ENCODE measurements around the gene HSDL1.

HSDL1 gene

DNA sequence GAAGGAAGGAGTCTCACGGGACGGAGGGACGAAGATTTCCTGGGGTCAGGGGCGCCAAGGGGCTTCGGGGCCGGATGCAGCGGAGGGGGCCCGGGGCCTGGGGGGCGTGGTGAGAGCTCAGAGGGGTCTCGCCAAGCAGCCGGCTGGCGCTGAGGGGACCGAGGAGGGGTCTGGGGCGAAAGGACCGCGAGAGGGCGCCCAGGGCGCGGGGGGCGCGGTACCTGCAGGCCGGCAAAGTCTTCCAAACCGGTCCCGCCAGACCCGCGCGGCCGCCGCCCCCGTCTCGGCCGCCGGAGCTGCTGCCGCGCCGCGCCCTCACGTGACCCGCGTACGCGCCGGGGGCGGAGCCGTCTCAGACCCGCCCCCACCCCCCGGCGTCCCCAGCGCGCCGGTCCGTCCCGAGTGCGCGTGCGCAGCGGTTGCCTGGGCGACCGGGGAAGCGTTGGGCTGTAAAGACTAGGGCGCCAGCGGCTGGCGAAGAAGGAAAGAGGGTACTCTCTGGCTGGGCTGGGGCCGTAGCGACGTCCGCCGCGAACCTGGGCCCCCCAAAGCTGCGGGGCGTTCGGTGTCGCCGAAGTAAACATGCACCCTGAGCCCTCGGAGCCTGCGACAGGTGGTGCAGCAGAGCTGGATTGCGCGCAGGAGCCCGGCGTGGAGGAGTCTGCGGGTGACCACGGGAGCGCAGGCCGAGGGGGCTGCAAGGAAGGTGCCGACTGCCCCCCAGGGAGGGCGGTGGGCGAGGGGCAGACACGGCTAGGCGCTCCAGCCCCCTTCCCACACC is at the start of gene HSDL1, which contains the start of gene DNAAF1:
TSS of gene HSDL1 (minus strand) at position 319 of the 781 bp plus-strand sequence. CDS start 13,856 bp downstream, outside the sequence.
TSS of gene DNAAF1 (plus strand) at position 450 of the 781 bp plus-strand sequence. CDS start at position 583, 133 bp downstream.
- DNase-seq (ENCODE audit: low read depth, low spot score) = peak; percentile 22
- H3K27ac ChIP-seq = peak within 1 kb of the TSS; percentile 15

DNA sequence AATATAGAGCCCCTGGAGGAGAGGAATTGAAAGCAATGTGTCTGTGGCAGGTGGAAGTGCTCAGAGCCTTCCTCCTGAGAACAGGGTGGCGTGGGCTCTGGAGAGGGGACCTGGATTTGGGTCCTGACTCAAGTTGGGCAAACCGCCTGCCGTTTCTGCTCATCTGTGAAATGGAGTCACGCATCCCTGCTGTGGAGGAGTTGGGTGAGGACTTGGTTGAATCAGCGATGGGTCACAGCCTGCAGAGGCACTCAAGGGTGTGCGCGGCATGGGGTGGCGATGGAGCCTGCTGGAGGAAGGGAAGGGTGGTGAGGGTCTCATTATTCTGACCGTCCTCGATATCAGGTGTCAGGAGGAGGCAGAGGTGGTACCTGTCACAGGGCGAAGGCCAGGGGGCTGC is 49.0 kb upstream of the HSDL1 start:
- H3K27ac ChIP-seq = no peak overlapping the region

DNA sequence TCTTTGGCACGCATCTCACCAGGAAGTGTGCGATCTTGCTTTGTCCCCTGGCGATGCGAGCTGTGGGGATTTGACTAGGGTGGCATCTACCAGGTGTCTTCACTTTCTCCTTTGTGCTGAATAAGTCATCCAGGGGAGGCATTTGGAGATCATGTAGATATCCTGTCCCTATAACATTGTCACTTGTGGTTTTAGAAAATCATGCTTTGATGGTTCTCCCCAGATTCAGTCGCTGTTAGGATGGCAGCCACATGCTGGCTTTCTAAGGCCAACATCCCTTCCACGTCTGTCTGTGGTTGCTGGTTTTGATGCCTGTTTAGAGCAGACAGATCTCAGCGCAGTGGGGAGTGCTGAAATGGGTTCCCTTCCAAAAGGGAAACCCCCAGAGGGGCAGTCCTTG is 48.5 kb upstream of the HSDL1 start:
- no peak for DNase-seq (ENCODE audit: low read depth, low spot score)
- H3K27ac ChIP-seq = no peak overlapping the region

More for the DNA sequence above, 49.0 kb upstream of the HSDL1 start:
- no peak for DNase-seq (ENCODE audit: low read depth, low spot score)

DNA sequence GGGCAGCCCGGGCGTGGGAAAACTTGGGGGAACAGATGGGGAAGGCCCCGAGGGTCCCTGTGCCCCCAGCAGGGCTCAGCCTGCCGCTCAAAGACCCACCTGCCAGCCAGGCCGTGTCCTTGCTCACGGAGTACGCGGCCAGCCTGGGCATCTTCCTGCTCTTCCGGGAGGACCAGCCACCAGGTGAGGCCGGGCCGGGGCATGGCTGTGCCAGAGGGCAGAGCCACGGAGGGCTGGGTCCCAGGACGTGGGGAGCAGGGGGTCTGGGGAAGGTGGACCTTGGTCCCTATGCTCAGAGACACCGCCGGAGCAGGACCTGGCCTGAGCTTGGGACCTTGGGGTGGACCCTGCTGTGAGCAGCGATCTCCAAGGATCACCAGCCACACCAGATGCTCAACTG is 46.5 kb upstream of the HSDL1 start:
- H3K27ac ChIP-seq = no peak overlapping the region
- no peak for DNase-seq (ENCODE audit: low read depth, low spot score)

DNA sequence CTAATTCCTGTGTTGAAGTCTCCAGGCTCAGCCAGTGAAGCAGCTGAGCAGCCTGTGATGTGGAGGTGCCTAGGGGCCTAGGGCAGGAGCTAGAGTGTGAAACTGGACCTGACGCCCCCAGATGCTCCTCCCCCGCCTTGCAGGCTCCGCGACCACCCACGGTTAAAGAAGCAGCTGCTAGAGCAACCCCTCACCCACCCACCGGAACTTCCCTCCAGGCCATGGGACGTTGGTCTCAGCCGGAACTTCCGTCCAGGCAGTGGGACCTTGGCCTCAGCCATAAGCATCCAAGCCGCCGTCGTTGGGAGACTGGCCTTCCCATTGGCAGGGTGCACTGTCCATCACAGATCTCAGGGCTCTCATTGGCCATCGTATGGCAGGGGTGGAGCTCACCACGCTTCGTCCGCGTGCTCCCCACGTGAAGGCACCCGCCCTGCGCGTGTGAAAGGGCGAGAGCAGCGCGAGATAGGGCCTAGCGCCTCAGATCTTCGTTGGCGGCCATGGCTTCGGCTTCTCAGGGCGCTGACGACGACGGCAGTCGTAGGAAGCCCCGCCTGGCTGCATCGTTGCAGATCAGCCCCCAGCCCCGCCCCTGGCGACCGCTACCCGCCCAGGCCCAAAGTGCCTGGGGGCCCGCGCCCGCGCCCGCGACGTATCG is 45.9 kb upstream of the HSDL1 start, which contains the start of gene ADAD2:
TSS of gene ADAD2 (plus strand) at position 427 of the 658 bp plus-strand sequence. CDS start at position 501, 74 bp downstream.
- H3K27ac ChIP-seq = no peak within 1 kb of the TSS
- DNase-seq (ENCODE audit: low read depth, low spot score) = no peak

DNA sequence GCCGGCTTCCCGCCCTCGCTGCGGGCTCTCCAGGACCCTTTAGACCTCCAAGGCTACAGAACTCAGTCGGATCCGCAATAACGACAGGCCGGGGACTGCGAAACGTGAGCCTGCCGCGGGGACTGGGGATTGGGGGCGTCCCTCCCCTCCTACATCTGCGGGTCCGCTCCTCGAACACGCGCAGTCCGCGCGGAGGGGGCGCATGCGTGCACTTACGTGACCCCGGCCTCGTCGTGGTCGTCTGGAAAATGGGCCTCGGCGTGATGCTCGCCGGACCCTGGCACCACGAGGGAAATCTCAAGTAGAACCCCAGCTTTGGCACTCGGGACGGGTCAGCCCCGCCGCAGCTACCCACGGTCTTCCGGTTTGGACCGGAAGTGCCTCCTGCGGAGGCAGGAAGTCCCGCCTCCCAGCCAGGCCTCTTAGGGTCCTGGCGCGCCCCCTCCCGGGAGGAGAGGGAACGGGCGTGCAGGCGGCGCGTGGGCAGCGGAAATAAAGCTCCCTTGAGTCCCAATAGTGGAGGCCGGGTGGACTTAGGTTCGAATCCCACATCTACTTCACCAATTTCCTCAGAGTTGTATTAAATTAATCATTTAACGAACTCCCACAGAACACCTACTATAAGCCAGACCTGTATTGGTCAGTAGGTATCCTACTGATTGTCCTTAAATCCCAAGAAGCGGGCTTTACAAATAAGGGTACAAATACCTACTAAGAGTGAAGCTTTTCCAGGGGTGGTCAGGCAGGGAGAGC is 41.9 kb upstream of the HSDL1 start, which contains the start of gene TAF1C:
TSS of gene TAF1C (minus strand) at position 373 of the 753 bp plus-strand sequence. CDS start 2,069 bp downstream, outside the sequence.
- H3K27ac ChIP-seq = peak within 1 kb of the TSS; percentile 38
- DNase-seq (ENCODE audit: low read depth, low spot score) = peak; percentile 71

DNA sequence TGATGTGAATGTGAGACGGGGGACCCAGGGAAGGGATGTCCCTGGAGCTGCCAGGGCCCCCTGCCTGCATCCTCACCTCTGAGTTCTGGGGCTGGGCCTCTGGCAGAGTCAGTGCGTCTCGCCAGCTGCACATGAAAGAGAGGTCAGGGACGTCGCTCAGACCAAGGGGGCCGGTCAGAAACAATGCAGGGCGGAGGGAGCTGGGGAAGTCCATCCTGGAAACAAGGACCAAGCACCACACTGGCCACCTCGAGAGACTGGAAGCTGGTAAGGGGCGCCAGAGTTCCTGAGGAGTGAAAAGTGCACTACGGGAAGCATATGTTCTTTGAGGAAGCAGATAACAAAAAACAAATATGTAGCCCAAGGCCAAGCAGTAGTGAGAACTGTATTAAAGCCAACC is 39.8 kb upstream of the HSDL1 start:
- no peak overlapping the region for H3K27ac ChIP-seq
- DNase-seq (ENCODE audit: low read depth, low spot score) = no peak

DNA sequence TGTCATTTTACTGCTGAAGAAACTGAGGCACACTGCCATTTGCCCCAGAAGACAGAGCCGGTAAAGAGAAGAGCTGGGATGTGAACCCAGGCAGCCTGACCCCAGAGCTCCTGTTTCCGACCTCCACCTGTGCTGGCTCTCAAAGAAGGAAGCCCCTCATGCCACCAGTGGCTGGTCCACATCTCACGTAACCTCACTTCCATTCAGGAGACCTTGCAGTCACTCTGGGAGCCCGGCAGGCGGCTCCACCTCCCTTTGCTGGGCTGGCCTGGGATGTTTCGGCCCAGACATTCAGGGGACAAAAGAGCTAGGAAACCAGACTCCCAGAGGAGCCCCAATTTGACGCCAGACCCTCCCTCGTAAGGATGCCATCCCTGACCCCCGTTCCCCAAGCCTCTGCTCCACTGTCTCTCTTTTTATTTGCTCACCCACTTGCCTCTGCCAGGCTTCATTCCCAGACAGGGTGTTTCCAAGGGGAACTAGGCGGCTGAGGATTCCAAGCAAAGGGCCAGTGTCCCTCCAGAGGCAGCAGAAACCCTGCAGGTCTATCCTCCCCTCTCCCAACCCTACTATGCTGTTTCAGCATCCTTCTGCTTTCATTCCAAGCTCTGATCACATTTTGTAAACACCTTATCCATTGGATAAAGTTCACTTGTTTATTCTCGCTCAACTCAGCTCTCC is 39.1 kb upstream of the HSDL1 start:
- H3K27ac ChIP-seq = no peak overlapping the region

DNA sequence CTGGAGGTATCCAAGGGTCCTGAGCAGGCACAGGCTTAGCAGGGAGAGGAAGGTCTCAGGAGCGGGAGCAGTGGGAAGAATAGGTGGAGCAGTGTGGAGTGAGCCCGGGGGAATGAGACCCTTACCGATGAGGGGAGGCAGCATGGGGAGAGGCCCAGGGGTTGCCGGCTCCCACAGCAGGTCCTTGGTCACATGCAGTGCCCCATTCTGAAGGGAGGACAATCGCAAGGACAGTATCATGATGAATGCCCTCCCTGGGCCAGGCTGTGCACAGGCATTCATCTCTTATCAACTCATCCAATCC is 38.5 kb upstream of the HSDL1 start:
- no peak overlapping the region for H3K27ac ChIP-seq
- DNase-seq (ENCODE audit: low read depth, low spot score) = no peak

More for the DNA sequence above, 39.1 kb upstream of the HSDL1 start:
- DNase-seq (ENCODE audit: low read depth, low spot score) = no peak

DNA sequence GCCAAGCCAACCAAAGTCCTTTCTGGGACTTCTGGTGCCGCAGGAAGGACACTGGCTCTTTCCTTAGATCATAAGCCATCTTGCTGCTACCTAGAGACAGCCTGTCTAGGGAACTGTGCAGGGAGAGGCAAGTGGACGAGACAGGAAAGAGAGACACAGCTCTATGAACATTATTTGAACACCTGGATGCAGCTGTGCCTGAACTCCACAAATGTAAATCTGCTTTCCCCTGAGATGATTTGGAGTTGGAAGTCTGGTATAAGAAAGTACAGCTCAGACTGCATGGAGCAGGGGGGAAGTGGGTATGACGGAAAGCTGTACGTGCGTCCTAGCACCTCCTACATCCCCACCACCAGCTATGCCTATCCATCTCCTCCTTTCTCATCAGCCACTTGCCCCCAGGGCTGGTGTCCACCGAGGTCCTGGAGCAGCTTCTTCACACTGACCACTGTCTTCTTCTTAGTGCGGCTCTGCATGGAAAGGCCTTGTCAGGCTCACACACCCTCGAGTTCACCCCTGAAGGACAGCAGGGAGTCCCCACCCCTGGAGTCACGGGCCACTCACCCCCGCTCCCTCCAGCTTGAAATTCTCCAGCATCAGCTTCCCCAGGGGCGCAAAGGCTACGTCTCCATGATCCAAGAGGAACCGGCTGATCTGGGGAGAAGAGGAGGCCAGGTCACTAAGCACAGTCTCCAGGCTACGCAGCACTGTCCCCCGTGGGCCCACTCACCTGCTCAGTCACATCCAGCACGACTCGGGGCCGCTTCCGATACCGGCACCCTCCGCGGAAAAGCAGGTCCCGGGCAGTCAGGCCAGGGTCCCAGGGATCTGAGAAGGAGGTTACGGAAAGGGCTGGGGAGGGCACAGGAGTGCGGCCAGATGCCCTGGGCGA is 37.9 kb upstream of the HSDL1 start:
- H3K27ac ChIP-seq = no peak overlapping the region
- no peak for DNase-seq (ENCODE audit: low read depth, low spot score)

DNA sequence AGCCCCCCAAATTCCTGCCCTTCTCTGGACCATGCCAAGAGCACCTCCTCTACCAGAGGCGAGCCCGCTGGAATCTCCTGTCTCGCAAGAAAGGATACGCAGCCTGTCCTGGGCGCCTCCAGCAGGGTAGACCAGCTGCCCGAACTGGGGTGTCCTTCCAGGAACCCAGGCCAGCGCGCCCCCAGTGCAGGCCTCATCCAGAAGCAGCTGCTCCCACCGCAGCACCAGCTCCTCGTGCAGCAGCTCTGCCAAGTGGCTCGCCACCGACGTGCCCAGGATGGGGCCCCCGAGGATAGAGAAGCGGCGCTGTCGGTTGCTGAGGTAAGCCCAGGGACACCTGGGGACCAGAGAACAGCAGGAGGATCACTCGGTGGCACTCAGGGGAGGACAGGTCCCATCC is 37.1 kb upstream of the HSDL1 start:
- no peak for DNase-seq (ENCODE audit: low read depth, low spot score)

DNA sequence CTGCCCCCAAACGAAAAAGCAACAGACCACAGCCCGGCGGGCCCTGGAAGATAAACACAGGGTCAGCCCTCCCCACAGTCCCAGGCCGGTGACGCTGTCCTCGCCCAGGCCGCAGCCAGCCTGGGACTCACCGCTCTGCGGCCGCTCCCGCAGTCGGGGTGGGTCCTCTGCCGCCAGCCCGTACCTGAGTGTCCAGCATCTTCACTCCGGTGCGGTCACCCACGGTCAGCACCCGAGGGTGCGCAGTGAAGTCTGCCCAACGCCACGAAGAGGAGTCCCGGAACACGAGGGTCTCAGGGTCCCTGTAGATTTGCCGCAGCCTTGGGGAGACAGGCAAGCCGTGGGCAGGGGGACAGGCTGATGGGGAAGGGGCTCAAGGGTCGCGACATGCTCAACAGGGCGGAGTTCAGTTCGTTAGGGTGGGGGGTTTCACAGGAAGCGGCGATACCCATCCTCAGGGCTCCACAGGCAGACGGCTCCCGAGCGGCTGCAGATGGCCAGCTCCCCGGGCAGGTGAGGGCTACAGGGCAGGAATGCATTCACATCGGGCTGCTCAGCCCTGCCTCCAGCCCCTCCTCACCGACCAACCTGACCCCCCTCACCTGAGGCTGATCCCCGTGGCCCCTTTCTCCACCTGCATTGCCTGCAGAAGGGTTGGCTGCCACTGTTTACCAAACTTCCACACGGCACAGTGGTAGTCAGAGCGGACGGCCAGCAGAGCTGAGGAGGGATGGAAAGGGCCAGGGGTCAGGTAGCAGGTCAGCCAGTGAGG is 36.4 kb upstream of the HSDL1 start:
- no peak for DNase-seq (ENCODE audit: low read depth, low spot score)
- H3K27ac ChIP-seq = no peak overlapping the region

More for the DNA sequence above, 37.1 kb upstream of the HSDL1 start:
- no peak overlapping the region for H3K27ac ChIP-seq

DNA sequence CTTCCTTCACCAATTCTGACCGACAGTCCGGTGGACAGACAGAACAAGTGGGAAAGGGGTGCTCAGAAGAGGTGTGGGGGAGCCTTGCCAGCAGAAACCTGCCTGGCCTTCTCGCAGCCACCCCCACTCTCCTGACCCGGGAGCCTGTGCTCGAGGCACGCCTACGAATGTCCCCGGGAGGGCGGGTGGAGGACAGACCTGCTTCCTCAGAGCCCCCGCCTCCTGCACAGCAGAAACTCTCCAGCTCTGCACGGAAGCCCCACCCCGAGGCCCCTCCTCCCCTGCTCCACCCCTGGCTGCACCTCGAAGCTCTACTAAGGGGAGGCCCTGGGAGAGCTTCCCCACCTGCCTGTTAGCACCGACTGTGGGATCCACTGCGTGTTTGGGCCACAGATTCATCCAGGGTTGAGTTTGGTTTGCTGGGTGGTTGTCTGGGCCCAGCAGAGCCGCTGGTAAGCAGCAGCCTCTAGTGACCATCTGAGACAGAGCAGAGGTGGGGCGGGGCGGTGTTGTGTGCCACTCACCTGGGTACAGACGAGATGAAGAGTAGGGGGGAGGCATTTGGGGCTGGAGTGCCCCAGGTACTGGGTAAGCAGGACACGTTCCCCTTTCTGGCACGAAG is 35.7 kb upstream of the HSDL1 start:
- DNase-seq (ENCODE audit: low read depth, low spot score) = no peak
- H3K27ac ChIP-seq = no peak overlapping the region

DNA sequence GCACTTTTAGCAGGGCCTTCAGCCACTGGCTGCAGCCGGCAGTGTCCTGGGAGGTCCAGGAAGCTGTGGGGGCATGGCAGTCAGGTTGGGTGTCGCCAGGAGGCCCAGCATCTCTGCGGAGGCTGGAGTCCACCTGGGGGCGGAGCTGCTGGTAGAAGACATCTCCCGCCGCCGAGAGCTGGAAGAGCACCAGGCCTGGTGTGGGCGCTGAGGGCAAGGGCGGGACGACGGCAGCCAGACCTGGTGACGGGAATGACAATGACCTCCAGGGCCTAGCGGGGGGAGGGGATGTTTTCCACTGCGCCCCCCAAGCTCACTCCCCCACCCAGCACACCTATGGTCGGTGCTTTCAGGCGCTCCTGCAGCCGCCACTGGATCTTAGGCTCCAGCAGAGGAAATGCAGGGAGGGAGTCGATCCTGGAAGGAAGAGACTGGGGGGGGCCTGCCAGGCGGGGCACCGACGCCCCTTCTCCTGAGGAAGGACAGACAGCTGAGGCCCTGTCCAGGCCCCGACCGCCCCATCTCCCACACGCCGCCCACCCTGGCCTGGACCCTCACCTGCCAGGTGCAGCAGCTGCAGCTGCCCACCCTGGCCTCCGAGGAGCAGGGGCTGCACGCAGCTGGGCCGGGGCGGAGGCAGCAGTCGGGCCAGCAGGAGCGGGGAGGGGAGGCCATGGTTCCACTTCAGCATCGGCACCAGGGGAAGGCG is 34.8 kb upstream of the HSDL1 start:
- no peak overlapping the region for H3K27ac ChIP-seq
- DNase-seq (ENCODE audit: low read depth, low spot score) = no peak

DNA sequence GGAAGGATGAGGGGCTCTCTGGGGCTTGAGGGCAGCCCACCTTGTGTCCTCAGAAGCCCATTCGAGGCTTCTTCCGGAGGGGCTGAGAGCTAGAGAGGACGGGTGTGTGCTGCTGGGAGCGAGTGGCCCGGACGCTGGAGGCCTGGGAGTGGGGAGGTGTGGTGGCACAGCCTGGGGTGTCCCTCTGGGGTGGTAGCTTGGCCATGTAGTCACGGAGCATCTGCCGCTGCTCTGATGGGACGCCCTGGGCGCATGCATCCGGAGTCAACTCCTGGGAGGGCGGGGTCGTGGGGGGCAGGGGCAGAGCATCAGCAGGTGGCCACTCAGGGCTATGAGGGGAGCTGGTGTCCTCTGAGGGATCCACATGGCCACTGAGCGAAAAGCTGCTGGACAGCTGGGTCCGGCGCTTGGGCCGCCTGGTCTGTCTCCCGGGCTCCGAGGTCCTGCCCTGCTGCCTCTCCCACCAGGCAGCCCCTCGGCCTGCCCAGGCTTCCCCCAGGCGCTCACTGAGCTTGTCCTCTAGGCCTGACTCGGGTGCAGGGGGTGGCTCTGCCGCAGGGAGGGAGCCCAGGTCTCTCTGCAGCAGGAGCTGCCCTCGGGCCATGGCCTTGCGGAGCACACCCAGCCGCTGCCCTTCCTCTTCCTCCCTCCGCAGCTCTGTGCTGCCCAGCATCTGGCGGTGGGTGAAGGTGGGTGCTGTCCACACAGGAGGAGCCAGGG is 34.1 kb upstream of the HSDL1 start:
- no peak overlapping the region for H3K27ac ChIP-seq
- no peak for DNase-seq (ENCODE audit: low read depth, low spot score)

DNA sequence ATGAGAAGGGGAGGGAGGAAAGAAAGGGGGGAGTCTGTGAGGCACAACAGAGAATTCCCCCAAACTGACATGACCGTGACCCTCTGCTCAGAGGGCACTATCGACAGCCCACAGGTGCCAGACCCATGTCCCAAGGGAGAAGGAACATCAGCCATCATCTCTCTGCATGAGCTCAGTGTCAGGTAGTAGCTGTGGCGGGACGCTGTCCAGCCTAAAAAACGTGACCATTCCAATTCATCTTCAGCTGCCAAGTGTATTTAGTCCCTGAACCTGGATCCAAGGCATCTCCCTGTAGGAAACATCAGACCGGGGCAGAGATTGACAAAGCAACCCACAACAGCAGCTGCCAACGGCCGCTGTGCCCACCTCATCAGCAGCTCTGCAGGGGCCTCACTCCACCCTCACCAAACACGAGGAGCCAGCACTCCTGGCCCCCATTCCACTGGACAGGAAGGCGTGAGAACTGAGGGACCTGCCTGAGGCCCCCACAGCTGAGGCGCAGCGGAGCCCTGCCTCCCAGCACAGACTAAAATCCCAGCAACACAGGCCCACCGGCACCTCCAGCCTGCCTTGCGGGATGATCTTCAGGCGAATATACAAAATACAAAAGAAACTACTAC is 33.3 kb upstream of the HSDL1 start:
- peak overlapping the region; percentile 49 for H3K27ac ChIP-seq
- no peak for DNase-seq (ENCODE audit: low read depth, low spot score)

Measured in epithelial cell of prostate (primary cell).